D721Med (cell line): Measurements from ENCODE around the gene ZSWIM3.

Experiments
- DNase-seq: peaks from one replicate; pipeline ENCODE4 v3.0.0; 2011; ENCODE audit warnings: low spot score; ENCODE audit not compliant: insufficient read length
- FAIRE-seq: peaks from 2 replicates; lab custom pipeline; 2011; peaks lifted over from hg19 to GRCh38; lab: Jason Lieb, UNC
- TF ChIP-seq, protein P1 (sequence below): IDR thresholded peaks from 2 replicates; pipeline ENCODE4 v1.5.1; 2012; ENCODE audit warnings: mild to moderate bottlenecking, control low read depth; ENCODE audit not compliant: insufficient read depth; ENCODE audit errors: missing control alignments

ZSWIM3 gene

DNA sequence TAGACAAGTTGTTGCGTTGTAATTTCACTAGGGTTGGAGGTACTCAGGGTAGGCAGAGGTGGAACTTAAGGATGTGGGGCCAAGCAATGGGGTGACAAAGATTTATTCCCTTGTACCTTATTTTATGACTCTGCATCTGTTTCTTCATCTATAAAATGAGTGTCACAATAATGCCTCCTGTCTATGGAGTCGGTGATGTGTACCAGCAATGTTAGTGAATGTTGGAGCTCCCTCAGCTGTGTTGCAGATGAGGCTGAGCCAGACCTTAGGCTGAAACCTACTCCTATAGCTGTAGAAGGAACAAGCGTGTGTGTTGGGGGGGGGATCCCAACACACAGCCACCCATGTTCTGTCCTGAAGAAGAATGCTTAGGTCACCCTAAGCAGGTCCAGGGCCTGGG, 40.5 kb upstream of the ZSWIM3 start:
- FAIRE-seq, result no peak
- DNase-seq, result no peak
- TF ChIP-seq, protein P1, sequence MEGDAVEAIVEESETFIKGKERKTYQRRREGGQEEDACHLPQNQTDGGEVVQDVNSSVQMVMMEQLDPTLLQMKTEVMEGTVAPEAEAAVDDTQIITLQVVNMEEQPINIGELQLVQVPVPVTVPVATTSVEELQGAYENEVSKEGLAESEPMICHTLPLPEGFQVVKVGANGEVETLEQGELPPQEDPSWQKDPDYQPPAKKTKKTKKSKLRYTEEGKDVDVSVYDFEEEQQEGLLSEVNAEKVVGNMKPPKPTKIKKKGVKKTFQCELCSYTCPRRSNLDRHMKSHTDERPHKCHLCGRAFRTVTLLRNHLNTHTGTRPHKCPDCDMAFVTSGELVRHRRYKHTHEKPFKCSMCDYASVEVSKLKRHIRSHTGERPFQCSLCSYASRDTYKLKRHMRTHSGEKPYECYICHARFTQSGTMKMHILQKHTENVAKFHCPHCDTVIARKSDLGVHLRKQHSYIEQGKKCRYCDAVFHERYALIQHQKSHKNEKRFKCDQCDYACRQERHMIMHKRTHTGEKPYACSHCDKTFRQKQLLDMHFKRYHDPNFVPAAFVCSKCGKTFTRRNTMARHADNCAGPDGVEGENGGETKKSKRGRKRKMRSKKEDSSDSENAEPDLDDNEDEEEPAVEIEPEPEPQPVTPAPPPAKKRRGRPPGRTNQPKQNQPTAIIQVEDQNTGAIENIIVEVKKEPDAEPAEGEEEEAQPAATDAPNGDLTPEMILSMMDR, result no peak

DNA sequence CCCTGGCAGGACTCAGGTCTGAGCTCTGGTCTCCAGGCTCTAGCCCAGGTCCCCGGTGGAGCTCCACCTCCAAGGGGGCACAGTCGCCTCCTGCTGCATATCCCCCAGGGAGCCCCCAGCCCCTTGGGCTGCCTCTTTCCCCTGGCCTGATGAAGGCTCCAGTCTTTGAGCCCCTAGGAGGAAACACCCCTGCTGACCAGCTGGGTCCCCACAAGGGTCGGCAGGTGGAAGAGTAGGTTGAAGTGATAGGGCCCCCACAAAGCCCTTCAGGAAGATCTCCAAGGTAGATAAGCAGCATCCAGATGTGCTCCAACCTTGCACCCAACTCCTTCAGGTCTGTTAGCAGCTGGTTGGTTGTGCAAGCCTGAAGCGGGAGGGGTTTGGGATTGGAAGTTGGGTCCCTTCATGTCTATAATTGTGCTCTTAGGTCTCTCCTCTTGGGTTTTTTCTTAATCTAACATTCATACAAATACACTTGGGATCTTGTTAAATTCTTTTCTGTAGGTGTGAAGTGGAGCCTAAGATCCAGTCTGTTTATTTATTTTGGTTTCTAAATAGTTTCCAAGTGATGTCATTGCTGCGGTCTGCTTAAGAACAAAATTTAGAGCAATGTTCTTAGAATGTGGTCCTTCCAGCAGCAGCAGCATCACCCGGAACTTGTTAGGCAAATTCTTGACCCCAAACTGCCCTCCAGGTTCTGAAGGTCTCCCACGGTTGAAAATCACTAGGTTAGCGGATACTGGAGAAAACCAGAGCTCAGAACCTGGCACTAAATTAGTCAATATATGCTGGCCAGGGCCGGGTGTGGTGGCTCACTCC, 39.8 kb upstream of the ZSWIM3 start:
- TF ChIP-seq, protein P1, result no peak
- no peak for FAIRE-seq
- no peak for DNase-seq

DNA sequence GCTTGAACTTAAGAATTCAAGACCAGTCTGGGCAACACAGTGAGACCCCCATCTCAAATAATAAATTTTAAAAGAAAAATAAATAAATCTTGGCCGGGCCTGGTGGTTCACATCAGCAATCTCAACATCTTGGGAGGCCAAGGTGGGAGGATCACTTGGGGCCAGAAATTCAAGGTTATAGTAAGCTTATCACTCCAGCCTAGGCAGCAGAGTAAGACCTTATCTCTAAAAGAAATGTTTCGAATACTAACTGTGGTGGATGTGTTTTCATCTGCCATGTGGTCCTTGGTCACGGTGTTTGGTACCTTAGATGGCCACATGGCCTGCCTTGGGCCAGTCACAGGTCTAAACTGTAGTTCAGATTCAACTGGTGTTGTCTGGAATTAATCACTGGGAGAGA, 39.2 kb upstream of the ZSWIM3 start:
- DNase-seq, result no peak
- TF ChIP-seq, protein P1, result no peak
- no peak for FAIRE-seq

DNA sequence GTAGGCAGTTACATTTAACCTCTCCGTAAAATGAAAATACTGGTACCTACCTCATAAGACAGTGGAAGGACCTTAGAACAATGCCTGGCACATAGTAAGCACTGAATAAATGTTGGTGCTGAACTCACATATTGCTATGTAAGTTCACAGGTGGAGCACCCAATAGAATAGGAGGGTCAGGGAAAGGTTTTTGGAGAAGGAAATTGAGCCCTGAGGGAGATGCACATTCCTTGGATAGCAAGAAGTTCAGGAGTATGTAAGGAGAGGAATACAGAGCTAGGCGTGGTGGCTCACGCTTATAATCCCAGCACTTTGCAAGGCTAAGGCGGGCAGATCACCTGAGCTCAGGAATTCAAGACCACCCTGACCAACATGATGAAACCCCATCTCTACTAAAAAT, 37.9 kb upstream of the ZSWIM3 start:
- TF ChIP-seq, protein P1, result no peak
- FAIRE-seq, result no peak

DNA sequence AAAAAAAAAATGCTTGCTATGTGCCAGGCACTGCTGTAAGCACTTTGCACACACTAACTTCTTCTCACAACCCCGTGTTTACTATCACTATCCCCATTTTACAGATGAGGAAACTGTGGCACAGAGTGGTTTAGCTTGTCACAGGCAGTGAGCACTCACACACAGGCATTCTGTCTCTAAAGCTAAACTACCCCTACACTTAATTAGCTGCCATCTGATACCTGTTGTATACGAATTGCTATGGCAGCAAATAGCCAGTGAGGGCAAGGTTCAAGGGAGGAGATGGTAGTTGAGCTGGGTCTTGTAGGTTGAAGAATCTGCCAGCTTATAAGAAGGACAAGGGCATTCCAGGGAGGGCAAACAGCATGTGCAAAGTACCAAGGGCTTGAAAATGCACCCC, 35.5 kb upstream of the ZSWIM3 start:
- TF ChIP-seq, protein P1, result no peak
- FAIRE-seq (no peak), DNase-seq (no peak)

More for the DNA sequence above, 37.9 kb upstream of the ZSWIM3 start:
- DNase-seq, result no peak

DNA sequence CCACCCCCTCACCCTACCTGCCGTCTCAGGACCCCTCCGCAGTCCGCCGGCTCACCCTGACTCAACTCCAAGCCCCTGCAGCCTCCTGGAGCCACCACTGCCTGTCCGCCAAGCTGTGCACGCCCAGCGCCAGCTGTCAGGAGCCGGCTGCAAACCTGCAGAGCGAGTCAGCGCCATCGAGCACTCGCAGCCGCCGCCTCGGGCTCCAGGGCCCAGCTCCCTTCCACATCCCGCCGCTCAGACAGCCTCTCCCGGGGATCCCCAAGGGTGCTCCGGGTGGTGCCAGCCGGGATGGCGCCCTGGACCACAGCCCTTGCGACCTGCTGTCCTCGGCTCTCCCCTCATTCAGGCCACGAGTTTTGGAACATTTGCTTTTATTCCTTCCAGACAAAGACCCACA, 34.6 kb upstream of the ZSWIM3 start:
- DNase-seq (no peak), FAIRE-seq (no peak)
- TF ChIP-seq, protein P1, result peak; percentile 6
